Measurements from ENCODE around the gene TMEM198.

TMEM198 gene

DNA sequence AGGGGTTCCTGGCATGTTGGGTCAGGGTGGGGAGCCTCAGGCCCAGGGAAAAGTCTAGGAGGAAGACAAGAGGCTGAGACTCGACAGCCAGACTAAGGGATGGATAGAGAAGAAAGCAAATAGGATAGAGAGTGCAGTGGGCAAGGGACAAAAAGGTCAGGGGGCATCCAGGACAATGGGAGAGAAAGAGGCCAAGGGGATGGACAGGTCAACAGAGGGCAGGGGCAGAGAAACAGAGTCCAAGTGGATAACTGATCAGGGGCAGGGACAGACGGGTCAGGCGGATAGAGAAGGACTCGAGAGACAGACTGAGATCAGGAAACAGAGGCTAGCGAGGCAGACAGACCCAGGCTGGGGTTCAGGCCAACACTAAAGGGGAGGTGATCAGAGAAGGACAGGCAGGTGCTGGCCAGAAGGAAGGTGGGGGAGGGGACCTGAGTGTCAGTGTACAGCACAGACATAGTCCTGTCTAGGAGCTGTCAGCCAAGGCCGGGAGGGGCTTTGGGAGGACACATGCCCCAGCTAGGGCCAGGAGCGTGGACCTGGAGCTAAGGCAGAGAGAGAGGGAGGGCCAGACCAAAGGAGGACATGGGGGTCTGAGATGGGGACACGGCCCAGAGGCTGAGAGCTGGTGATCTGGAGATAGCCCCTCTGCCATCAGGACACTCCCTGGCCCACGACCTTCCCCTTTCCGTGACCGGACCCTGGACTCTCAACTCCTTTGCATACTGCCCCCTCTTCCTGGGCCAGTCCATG is 17.3 kb upstream of the TMEM198 start:
- DNase-seq (ENCODE audit: low read depth), result no peak

GRCh38 chr2:219527076-219527394 is 16.8 kb upstream of the TMEM198 start:
- no peak for DNase-seq (ENCODE audit: low read depth)

GRCh38 chr2:219527472-219527871 is 16.4 kb upstream of the TMEM198 start:
- no peak for DNase-seq (ENCODE audit: low read depth)

DNA sequence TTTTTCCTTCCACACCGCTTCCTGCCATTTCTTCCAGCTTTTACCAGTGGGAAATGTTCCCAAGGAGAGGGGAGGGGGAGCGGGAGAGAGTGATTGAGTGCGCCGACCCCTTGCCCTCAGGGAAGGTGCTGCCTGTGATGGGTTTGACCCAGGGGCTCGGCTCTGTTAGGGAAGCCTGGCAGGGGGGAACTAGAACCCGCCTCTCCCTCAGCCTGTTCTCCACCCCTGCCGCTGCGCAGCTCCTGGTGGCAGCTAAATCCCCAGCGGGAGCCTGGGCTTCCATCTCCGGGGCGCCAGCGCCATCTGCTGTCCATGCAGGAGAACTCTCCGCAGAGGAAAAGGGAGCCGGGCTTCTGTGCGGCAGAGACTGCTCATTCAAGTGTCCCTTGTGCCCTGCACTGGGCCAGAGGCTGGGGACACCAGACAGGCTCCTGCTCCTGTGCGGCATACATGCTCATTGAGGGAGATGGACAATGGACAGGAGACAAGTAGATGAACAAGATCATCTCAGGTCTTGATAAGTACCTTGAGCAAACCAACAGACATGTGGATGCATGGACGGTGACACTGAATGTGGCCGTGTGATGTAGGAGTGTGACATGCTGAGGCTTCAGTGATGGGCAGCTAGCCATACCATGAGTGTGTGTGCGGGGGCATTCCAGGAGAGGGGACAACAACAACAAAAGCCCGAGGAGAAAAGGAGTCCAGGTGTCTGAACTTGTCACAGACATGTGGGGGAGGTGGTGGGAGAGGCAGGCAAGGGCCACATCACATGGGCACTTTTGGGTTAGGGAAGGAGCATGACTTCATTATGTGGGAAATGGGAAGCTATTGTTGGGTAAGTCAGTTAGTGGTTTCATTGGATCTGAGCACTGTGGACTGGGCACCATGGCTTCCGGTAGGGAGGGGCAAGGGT is 13.5 kb upstream of the TMEM198 start:
- peak; percentile 86 for DNase-seq (ENCODE audit: low read depth)

GRCh38 chr2:219531639-219532377 is 12.0 kb upstream of the TMEM198 start:
- no peak for DNase-seq (ENCODE audit: low read depth)

- DNase-seq (ENCODE audit: low read depth), result no peak
Observed at GRCh38 chr2:219532378-219532649, 11.5 kb upstream of the TMEM198 start.

DNA sequence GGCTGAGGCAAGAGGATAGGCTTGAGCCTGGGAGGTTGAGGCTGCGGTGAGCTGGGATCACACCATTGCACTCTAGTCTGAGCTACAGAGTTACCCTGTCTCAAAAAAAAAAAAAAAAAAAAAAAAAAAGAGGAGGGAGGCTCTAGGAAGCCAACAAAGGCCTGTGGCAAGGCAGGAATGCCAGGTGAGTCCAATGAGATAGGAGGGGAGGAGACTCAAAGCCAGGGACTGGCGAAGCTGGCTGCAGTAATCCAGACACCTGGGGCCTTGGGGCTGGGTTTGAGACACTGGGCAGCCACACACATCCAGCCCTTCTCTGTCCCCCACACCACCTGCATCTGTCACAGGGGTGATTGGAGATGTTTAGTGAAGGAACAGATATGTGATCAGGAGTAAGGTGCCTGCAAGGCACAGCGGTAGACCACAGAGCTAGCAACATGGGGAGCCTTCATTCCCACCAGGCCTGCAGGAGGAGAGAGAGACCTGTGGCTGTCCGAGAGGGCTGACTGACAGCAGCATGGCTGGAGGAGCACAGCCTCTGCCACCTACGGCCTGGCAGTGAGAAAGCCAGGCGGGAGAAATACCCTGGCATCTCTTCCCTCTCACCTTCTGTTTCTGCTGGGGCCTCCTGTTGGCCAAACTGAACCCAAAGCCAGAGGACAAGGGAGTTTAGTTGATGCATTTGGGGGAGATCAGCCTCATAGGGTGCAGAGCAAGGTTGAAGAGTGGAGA is 9.7 kb upstream of the TMEM198 start:
- DNase-seq (ENCODE audit: low read depth), result no peak

DNA sequence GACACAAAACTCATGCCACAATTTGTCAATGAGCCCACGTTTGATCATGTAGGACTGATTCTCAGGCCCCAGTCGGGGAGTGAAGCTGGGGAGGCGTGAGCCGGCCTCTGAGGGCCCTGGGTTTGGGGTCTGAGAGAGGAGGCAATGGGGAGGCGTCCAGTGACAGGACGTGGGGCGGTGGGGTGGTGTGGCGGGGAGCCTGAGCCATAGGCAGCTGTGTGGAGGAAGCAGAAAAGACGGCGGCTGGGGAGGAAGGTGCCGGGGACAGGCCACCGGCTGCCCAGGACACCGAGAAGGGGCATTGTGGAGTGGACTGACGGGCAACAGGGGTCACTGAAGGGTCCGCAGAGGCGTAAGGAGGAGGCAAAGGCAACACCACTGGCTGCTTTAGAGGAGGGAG is 7.4 kb upstream of the TMEM198 start:
- no peak for DNase-seq (ENCODE audit: low read depth)

- DNase-seq (ENCODE audit: low read depth), result no peak
Observed at GRCh38 chr2:219536967-219537366, 6.9 kb upstream of the TMEM198 start.

GRCh38 chr2:219537657-219538488 is 6.0 kb upstream of the TMEM198 start:
- no peak for DNase-seq (ENCODE audit: low read depth)

DNA sequence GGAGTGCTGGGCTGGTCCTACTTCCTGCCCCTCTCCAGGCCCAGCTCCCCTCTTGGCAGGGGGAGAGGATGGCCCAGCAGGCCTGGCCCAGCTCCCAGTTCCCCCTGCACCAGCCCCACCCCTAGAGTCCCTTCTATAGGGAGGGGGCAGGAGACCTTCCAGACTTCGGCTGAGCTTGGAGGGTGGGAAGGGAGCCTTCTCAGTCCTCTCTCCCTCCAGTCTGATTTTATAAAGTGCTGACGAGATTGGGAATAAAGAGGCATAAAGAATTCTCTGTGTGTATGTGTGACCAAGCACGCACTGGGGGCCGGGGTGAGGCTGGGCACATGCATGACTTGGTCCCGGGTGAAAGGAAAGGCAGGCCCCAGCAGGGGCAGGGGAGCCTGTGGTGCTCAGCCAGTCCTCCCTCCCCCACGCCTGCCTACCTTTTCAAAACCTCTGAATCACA is 5.3 kb upstream of the TMEM198 start:
- no peak for DNase-seq (ENCODE audit: low read depth)

- no peak for DNase-seq (ENCODE audit: low read depth)
Observed at GRCh38 chr2:219538956-219539788, 4.7 kb upstream of the TMEM198 start.

DNA sequence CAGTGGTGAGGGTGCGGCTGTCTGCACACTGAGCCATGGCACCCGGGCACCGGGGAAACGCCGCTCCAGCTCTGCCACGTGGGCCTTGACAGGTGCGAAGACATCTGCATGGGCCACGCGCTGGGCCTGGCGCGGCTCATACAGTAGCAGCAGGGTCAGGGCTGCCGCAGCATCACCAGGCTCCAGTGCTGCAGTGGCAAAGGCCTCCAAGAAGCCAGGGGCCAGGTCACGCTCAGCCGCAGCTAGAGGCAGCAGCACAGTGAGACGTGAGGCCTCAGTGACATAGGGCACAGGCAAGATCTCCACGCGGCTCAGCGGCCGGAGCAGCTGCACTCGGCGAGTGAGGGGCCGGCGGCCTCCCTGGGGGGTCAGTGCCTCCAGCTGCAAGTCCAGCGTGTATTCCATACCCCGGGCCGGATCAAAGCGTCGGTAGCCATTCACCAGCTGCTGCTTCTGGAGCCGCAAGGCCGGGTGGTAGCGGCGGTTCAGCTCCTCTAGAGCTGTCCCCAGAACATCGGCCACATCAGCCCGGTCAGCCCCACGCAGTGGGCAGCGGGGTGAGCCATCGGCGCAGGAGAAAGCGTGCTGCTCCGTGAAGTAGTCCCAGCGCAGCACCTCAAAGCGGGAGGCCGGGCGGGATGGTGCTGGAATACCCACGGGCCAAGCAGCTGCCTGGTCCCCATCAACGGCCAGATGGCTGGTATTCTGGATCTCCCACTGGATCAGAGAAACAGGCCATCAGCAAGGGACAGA is 3.7 kb upstream of the TMEM198 start:
- no peak for DNase-seq (ENCODE audit: low read depth)

GRCh38 chr2:219540784-219541504 is 2.9 kb upstream of the TMEM198 start:
- DNase-seq (ENCODE audit: low read depth), result no peak

- DNase-seq (ENCODE audit: low read depth), result peak; percentile 56
Observed at GRCh38 chr2:219541611-219542180, 2.1 kb upstream of the TMEM198 start.

DNA sequence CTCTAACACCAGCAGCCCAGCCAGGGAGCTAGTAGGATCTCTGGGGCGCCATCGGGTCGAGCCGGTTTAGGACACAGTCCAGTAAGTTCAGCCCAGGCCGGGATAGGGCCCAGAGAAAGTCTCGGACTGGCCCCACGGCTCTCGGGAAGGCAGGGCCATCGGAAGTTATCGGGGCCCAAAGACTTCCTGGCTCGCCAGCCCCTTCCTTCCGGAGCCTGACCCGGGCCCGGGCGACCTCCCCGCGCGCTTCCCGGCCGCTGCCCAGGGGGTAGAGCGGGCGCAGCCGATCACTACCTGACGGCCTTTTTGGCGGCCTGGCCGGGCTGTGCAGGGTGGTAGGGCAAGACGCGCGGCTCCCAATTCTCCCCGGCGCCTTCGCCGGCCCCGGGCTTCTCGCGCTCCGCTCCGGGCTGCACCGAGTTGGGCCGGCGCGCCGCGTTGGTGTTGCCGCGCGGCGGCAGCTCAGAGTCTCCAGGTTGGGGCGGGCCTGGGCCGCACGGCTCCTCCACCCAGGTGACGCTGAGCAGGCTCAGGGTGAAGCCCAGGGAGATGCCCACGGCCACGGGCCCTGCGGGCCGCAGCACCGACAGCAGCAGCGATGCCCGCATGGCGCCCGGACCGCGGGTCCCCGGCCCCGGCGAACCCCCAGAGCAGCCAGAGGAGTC is 765 bp upstream of the TMEM198 start:
- DNase-seq (ENCODE audit: low read depth), result peak; percentile 59

DNA sequence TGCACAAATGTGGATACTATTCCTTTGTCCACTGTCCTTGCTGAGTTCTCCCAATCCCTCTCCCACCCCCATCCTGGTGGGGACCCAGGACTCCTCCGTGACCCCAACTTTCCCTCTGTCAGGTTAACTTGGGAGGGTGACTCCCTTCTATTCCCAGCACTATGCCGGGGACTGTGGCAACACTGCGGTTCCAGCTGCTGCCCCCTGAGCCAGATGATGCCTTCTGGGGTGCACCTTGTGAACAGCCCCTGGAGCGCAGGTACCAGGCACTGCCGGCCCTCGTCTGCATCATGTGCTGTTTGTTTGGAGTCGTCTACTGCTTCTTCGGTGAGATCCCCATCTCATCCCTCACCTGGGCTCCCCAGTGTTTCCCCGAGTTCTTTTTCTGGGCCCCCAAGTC is 739 bp downstream of the TMEM198 start:
- DNase-seq (ENCODE audit: low read depth), result no peak
